Neural crest cell (in vitro differentiated cells): ENCODE measurements around the gene ANTXRL. TPM values are rescaled to one million over a fixed set of nuclear protein-coding genes. Genes with fewer than 3 reads are reported as not detected.
A peak's percentile ranks its signal among the peaks of the same experiment; 100 is the strongest.
"Not testable (repeated sequence)": the region's sequence is repeated elsewhere in the genome, so short reads cannot be mapped to it uniquely, and the experiment has no call there.

Source experiments
- DNase-seq: peaks from one replicate; pipeline ENCODE4 v3.0.0; 2021; ENCODE audit warnings: low read depth, mixed read lengths, low spot score
- H3K27ac Mint-ChIP-seq: one replicate; pipeline ENCODE4 v1.8.0; 2021; ENCODE audit warnings: mild to moderate bottlenecking, mixed read lengths; ENCODE audit not compliant: unreplicated experiment
- H3K27me3 Mint-ChIP-seq: 2 replicates; pipeline ENCODE4 v1.8.0; 2021; ENCODE audit warnings: low read depth, mild to moderate bottlenecking, mixed read lengths
- H3K36me3 Mint-ChIP-seq: 2 replicates; pipeline ENCODE4 v1.8.0; 2021; ENCODE audit warnings: low read depth, mild to moderate bottlenecking, mixed read lengths
- H3K4me1 Mint-ChIP-seq: 2 replicates; pipeline ENCODE4 v1.8.0; 2021; ENCODE audit warnings: mixed read lengths
- H3K4me3 Mint-ChIP-seq: one replicate; pipeline ENCODE4 v1.8.0; 2021; ENCODE audit warnings: mild to moderate bottlenecking, mixed read lengths
- H3K9me3 Mint-ChIP-seq: 2 replicates; pipeline ENCODE4 v1.8.0; 2021; ENCODE audit warnings: mixed read lengths
- total RNA-seq: library from RNA; stranded (reverse); gene quantifications from 2 replicates; pipeline ENCODE4 v1.2.1, GENCODE V29; 2021
- TF ChIP-seq, protein P1 (sequence below): fragments of 200-600 bp; sonication (generic); conservative IDR thresholded peaks from 2 replicates; pipeline ENCODE4 v1.5.0; 2021; ENCODE audit warnings: antibody characterized with exemption, mild to moderate bottlenecking

The ANTXRL gene
- total RNA-seq, 1 donor from 2014 or later: not detected

DNA sequence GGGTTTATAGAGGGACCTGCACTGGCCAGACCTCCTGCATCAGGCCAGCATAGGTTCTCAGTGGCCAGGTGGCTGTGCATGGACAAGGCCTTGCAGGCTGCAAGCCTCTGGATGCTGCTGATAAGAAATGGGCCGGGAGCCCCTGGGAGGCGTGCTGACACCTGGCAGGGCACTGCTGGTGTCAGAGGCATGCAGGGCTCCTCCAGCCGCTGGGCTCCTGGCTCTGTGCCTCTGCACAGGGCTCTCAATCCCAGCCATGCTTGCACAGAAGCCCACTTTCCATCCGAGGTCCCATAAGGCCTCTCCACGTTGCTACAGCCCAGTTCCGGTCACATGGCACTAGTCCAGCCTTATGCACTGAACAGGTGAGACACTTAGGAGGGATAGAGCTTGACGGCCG, 27.3 kb downstream of the ANTXRL start:
- DNase-seq: no peak
- Mint-ChIP-seq H3K4me1 (peaks cover 5% of the 10 kb centered on the region), H3K9me3 (no peaks in the 10 kb centered on the region), H3K27me3 (no peaks in the 10 kb centered on the region), H3K4me3 (no peak overlapping the region), H3K27ac (no peak overlapping the region), H3K36me3 (no peaks in the 10 kb centered on the region)
- TF ChIP-seq, protein P1, sequence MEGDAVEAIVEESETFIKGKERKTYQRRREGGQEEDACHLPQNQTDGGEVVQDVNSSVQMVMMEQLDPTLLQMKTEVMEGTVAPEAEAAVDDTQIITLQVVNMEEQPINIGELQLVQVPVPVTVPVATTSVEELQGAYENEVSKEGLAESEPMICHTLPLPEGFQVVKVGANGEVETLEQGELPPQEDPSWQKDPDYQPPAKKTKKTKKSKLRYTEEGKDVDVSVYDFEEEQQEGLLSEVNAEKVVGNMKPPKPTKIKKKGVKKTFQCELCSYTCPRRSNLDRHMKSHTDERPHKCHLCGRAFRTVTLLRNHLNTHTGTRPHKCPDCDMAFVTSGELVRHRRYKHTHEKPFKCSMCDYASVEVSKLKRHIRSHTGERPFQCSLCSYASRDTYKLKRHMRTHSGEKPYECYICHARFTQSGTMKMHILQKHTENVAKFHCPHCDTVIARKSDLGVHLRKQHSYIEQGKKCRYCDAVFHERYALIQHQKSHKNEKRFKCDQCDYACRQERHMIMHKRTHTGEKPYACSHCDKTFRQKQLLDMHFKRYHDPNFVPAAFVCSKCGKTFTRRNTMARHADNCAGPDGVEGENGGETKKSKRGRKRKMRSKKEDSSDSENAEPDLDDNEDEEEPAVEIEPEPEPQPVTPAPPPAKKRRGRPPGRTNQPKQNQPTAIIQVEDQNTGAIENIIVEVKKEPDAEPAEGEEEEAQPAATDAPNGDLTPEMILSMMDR: no peak

DNA sequence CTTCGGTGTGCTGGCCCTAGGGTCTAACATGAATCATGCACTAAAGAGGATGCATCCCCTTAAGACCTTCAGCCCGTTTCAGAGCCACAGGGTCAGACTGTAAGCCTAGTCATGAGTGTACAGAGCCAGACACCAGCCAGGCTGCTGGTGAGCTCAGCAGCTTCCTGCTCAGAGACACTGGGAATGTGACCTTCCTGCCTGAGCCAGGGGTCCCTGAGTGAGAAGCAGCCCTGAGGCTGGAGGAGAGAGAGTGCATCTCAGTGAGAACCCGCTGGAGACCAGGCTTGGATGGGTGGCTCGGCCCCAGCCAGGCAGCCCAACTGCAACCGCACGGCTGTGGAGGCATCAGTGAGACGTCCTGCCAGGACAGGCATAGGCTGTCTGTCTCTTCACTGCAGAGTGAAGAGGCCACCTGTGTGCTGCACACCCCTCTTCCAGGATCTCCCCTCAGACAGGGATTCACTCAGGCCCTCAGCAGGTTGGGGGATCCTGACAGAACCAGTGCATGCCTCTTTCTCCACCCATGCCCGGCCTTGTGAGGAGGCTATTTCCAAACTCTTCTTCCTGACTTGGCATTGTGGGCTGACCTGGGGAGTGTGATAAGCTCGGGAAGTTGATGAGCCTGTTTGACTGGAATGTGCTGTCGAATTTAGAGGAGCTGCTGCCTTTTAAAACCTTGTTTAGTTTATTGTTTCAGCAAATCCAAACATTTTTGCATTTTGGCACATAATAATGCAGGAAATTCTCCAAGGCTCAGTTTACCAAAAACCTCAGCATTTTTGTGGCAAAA, 28.5 kb downstream of the ANTXRL start:
- not testable (repeated sequence) for H3K9me3 Mint-ChIP-seq, DNase-seq, H3K27me3 Mint-ChIP-seq, H3K36me3 Mint-ChIP-seq, H3K4me1 Mint-ChIP-seq, H3K4me3 Mint-ChIP-seq
- H3K27ac Mint-ChIP-seq: peak overlapping the region; percentile 39

DNA sequence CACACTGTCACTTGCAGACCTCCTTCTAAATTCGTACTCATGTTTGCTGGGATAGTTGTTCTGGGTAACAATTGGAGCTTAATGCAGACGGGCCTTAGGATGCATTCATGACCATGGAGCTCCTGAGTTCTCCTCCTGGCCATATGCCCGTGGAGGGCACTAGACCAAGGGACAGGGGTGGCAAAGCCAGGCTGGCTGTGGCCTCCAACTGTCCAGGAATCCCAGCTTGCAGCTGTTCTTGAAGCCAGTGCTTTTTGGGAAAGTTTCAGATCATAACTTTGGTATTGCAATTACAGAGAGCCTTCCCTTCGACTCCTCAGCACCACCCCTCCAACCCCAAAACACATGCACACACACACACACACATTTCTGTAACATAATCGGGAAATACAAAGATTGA, 30.6 kb downstream of the ANTXRL start:
- TF ChIP-seq, protein P1: no peak
- H3K4me1 Mint-ChIP-seq: peaks cover 5% of the 10 kb centered on the region
- H3K9me3 Mint-ChIP-seq: no peaks in the 10 kb centered on the region
- DNase-seq: no peak
- no peaks in the 10 kb centered on the region for H3K36me3 Mint-ChIP-seq
- no peaks in the 10 kb centered on the region for H3K27me3 Mint-ChIP-seq
- no peak overlapping the region for H3K4me3 Mint-ChIP-seq
- H3K27ac Mint-ChIP-seq: no peak overlapping the region

DNA sequence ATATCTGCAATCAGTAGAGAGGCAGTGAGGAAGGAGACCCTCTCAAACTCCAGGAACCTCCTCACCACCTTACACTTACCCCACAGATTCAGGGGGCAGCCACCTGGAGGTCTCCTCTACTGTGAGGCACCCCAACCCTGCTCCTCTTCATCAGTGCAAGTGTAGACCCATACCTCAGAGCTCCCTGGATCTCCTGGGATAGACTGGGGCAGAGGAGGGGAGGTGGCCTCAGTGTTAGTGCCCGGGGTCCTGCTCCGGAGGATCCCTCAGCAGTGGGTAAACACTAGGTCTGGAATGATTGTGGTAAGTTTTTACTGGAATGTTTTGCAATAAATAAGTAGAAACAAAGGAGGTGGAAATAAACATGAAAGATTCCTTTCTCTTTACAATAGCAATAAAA, 31.1 kb downstream of the ANTXRL start:
- no peaks in the 10 kb centered on the region for H3K36me3 Mint-ChIP-seq
- H3K4me1 Mint-ChIP-seq: peaks cover 5% of the 10 kb centered on the region

DNA sequence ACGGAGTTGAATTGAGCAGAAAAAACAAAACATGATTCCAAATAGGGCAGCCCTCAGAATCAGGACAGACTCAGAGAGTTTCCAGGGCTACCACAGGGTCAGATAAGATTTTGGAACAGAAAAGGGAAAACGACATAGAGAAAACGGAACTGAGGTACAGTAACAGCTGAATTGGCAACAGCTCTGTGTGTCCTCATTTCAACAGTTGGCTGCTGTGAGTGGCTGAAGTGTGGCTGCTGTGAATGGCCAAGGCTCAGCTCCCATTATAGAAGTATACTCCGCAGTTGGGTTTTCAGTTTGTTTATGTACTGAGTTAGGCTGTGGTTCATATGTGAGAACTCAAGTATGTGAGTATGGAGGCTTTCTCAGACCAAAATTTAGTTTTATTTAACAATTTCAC, 32.0 kb downstream of the ANTXRL start:
- no peak overlapping the region for H3K4me3 Mint-ChIP-seq
- DNase-seq: no peak
- TF ChIP-seq, protein P1: no peak
- H3K27ac Mint-ChIP-seq: no peak overlapping the region
- H3K9me3 Mint-ChIP-seq: no peaks in the 10 kb centered on the region
- H3K36me3 Mint-ChIP-seq: no peaks in the 10 kb centered on the region
- H3K27me3 Mint-ChIP-seq: no peaks in the 10 kb centered on the region
- H3K4me1 Mint-ChIP-seq: peaks cover 5% of the 10 kb centered on the region

More for the DNA sequence above, 31.1 kb downstream of the ANTXRL start:
- no peaks in the 10 kb centered on the region for H3K9me3 Mint-ChIP-seq
- no peak overlapping the region for H3K4me3 Mint-ChIP-seq
- no peak for DNase-seq
- TF ChIP-seq, protein P1: no peak
- no peaks in the 10 kb centered on the region for H3K27me3 Mint-ChIP-seq
- no peak overlapping the region for H3K27ac Mint-ChIP-seq

DNA sequence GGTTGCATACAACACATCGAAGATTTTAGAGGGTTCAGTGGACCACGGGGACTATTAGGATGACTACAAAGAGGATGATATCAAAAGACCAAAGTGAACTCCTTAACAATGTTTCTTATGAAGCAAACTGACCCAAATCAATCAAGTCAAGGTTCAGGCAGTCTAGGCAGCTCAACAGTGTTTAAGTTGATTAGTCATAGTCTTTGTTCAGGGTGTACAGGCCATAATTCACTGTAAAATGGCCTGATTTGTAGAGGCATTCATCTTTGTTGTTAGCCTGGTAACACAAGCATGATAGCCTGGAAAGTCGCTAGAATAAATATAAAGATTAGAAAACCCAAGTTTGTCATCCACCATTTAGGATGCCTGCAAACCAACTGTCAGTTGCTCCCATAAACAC, 32.6 kb downstream of the ANTXRL start:
- H3K27ac Mint-ChIP-seq: no peak overlapping the region
- H3K4me3 Mint-ChIP-seq: no peak overlapping the region
- H3K27me3 Mint-ChIP-seq: no peaks in the 10 kb centered on the region
- DNase-seq: no peak
- TF ChIP-seq, protein P1: no peak
- H3K4me1 Mint-ChIP-seq: peaks cover 5% of the 10 kb centered on the region
- no peaks in the 10 kb centered on the region for H3K9me3 Mint-ChIP-seq
- no peaks in the 10 kb centered on the region for H3K36me3 Mint-ChIP-seq
